Activated T-cell treated with anti-CD3 and anti-CD28 coated beads for 48 hours (primary cell): ENCODE results near the gene PEPD.

Experiments used
- DNase-seq: peaks from one replicate; pipeline ENCODE4 v3.0.0-alpha.2; 2020; ENCODE audit warnings: low read depth

PEPD gene

DNA sequence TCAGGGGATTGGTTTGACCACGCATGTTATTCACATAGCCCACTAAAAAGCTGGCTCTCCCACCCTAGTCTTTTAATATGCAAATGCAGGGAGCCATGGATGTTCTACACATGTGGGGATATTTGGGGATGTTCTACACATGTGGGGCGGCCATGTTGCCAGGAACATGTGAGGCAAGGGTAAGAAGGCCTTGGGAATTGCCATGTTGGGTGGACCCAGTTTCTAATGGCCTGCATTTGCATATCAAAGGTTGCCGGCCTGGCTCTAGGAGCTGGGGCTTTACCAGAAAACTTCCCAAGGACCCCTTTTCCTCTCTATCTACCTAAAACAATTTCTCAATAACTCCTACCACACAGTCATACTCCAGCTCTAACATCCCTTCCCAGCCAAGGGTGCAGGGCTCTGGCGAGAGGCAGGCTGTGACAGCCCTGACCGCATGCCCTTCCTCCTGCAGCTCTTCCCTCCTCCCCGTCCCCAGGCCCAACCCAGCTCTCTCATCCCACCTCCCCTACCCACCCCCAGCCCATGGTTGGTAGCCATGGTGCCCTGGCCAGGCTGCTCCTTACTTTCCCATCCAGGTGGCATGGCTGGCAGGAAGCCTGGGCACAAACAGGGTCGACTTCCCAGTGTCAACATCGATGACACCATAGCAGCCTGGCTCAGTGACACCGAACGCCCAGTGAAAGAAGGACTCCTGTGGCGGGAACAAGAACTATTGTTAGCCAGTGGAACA, 11.0 kb downstream of the PEPD start:
- no peak for DNase-seq

DNA sequence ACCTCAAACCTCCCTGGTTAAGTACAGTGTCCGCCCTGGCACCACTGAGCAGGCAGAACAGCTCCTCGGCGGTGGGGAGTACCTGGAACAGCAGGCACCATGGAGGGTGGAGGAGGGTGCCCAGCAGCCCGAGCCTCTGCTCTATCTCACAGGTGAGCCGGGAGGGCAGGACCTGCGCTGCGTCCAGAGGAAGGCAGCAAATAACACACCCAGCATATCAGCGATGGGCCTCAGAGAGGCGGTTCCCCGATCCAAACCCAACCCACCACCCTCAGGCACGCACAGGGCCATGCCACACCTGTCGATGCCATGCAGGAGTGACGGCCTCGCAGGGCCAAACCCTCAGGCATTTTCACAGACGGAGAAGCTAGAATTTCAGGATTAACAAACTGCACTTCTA, 11.8 kb downstream of the PEPD start:
- no peak for DNase-seq

DNA sequence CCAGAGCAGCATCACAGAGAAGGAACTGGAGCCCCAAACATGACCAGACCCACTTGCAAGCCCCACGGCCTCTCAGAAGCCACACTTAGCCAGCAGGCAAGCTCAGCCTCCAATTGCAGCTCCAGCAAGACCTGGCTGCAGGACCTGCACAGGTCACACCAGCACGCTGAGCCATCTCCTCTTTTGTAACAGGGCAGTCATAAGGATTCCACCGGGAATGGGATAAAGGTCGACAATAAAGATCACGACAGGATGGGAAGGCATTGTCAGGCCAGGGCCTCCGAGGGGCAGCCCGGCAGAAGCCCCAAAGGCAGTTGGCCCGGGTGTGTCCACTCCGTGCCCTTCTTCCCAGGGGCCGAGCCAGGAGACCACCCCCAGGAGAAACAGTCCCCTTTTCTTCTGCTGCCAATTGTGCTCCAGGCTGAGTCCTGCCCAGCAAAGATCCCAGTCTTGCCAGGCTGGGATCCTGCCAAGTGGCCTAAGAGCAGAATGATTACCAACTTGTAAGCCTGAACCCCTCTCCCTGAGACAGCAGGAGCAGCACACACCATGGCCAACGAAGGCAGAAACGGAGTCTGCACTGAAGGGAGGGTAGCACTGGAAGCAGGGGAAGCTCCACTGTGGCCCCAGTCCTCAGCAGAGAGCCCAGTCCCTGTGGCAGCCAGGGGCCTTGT, 12.5 kb downstream of the PEPD start:
- DNase-seq: no peak

DNA sequence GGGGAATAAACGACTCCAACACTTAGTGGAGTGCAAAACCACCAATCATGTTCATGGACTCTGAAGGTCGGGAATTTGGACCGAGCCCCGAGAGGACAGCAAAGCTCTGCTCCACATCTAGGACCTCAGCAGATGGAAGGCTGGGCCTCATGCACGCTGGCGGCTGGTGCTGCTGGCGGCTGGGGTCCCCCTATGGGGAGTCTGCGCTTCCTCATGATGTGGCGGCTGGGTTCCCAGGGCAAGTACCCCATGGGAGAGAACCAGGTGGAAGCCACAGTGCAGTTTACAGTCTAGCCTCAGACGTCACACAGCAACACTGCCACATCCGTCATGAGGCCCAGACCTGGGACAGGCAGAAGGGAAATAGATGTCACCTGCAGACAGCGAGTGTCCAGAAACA, 13.2 kb downstream of the PEPD start:
- no peak for DNase-seq

DNA sequence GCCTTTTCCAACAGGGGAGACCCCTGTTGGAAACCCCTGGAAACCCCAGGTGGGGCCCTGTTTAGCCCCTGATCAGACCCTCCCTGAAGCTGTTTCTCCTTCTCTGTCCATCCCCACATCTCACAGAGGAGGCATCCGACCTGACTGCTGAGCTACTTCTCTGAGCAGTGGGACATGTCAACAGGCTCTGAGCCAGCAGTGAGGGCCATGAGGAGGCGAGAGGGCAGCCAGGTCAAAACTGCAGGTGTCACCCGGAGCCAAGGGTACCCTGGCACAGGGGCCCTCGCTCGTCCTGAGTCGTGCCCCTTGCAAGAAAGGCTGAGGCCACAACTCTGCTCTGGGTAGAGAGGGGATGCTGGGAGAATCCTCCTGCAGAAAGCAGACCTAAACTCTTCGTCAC, 13.6 kb downstream of the PEPD start:
- no peak for DNase-seq

DNA sequence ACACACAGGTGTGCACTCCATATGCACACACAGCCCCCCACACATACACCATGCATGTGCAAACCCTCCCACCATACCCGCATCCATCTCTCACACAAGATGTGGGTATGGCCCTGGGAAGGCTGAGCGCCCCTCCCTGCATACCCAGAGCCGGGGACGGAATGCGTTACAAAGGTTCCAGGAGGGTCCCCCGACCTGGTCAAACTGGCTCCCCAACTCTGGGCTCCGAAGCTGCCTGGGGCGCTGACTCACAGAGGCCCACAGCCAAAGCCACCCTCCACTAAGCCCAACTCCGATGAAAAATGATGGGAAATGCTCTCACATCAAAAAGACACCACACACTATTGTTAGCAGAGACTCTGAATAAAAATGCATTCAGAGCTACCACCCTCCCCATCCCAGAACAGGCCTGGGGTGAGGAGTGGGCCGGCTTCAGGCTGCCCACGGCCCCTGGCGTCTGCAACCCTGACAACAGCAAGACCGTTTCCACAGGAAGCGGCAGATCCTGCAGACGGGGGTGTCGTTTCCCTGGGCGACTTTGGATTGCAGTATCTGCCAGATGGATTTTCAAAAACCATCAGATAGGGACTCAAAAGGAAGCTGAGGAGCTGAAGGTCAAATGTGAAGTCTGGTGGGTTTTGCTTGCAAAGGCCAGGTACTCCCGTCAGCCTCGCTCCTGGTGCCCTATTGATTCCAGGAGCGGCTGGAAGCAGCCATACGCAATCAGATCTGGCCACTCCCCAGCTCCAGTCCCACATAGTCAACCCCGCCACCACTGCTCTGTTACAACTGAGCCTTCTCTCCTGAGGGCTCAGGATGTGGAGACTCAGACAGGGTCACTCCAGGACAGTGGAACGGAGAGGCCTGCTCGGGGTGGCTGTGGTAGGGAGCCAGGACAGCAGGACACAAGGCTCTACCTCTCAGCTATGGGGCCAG, 14.3 kb downstream of the PEPD start:
- DNase-seq: no peak

DNA sequence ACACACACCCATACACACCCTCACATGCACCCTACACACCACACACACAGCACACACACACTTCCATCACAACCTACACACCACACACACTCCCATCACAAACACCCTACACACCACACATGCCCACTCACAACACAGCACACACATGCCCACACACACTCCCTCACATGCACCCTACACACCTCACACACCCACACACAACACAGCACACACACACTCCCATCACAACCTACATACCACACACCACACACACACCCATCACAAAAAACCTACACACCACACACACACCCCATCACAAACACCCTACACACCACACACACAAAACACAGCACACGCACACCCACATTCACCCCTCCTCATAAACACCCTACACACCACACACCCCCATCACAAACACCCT, 15.1 kb downstream of the PEPD start:
- no peak for DNase-seq

DNA sequence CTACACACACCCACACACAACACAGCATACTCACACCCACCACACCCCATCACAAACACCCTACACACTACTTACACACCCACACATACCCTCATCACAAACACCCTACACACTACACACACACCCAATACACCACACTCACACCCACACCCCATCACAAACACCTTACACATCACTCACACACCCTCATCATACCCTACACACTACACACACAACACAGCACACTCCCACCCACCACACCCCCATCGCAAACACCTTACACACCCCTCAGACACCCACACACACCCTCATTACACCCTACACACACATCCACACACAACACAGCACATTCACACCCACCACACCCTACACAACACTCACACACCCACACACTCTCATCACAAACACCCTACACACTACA, 15.8 kb downstream of the PEPD start:
- no peak for DNase-seq

DNA sequence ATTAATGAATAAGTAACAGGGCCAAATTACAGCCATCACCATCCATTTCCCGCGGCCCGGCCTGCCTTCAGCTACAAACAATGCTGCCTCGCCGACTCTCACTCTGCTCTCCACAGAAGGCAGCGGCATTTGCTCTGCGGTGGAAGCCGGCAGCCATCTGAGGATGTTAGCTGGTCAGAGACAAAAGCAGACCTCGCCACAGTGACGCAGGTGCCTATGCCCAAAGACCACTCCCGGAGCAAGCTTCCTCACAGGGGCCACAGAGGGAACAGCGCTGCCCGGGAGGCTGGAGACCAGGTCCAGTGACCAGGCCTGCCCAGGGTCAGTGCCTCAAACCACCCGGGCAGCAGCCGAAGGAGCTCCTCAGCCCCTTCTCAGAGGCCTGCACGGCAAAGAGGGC, 16.4 kb downstream of the PEPD start:
- DNase-seq: no peak

DNA sequence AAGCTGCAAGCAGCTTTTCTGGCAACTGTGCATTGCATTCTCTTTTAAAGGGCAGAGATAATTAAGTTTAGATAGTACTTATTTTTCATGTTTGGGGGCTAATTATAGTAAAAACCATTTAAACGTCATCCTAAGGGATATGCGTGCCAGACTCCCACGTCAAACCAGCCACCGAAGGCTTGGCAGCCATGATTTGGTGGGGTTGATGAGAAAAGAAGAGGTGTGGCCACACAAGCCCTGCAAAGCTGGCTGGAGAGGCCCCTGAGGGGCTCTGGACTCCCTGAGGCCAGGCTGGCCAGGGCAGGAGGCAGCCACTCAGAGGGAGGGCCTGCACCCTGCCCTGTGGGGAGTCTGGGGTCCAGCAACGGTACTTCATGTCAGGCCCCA, 17.5 kb downstream of the PEPD start:
- DNase-seq: no peak

DNA sequence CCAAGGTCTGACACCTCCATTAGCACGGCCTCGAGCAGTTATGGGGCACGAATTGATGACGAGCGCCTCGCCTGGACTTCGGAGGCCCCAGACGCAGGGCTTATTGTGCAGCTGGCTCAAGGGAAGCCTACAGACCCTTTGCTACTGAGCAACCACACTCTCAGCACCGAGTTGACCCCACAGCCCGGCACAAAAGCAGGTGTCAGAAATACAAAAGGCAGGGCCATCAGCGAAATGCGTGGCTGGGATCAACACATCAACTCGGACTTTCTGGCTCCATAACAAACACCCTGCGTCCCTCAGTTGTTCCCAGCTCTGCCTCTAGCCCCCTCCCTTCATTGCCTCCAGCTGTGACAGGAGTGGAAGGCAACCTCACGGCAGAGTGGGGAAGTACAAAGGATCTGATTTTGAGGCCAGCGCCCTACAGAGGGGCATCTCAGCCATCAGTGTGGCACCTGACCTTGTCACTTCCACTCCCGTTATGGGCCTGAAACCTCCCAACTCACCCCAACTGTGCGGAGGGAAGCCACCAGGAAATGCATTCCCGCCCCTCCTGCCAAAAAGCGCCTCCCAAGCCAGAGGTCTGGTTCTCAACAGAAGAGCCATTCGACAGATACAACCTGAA, 18.0 kb downstream of the PEPD start:
- no peak for DNase-seq

DNA sequence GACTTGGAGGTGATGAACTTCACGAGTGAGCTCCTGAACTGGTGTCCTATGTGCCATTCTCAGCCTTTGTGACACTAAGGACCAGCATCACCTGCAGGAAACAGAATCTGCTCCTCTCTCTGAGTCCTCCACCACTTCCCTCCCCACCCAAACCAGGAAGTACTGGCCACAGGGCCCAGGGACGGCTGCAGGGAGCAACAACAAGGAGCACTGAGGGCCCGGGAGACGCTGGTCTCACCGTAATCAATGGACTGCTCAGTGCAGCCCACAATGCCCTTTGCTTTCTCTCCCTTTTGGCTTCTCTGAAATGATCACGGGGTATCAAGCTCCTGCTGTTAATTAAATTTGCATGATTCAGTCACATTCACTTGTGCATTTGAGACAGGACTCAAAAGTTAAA, 18.6 kb downstream of the PEPD start:
- DNase-seq: no peak

DNA sequence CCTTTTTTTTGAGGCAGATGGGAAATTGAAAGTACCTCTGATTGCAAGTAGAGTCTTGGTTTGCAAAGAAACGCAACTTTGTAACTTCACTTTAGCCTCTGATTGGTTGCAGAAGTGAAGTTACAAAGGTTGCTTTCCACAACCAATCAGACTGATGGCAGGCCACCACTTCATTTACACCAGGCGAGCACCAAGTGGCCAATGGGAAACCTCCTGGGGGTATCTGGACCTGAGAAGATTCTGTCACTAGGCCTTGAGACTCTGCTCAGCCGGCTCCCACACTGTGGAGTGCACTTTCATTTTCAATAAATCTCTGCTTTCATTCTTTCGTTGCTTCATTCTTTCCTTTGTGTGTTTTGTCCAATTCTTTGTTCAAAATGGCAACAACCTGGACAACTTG, 19.1 kb downstream of the PEPD start:
- DNase-seq: no peak

DNA sequence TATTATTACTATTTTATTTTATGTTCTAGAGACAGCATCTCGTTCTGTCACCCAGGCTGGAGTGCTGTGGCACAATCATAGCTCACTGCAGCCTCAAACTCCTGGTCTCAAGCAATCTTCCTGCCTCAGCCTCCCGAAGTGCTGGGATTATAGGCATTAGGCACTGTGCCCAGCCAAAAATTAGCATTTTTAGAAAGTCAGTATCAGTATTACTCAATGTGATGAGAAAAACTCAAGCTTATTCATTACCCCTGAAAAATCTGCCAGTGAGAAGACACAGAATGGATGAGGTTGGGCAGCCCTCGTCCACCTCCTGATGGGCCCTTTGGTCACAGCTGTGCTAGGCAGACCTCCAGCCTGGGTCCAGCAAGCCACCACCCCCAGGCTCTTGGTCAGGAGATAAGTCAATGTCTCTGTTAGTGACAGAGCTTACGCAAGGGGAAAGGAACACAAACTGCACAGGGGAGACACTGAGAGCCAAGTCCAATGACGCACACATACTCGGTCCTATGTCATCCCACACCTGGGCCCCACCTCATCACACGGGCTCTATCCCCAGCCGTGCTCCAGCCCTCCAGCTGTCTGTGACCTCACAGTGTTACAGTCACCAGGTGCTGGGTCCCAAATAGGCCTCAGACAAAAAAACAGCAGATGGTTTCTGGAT, 19.8 kb downstream of the PEPD start:
- no peak for DNase-seq

DNA sequence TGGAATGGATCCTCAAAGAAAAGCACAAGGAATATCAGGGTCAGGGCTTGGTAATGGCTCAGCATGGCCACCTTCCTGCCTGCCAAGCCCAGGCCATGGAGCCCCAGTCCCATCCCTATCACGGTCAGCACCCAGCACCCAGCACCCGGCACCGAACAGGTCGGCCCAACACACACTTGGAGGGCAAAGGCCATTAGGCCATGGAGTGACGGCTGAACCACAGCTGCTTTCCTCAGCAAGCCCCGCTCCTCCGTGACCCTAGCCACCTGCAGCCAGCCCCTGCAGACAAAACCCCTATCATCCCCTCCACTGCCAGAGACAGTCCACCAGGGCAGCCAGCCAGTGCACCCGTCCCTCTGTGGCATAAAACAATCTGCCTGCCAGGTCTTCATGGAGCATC, 20.6 kb downstream of the PEPD start:
- DNase-seq: no peak

DNA sequence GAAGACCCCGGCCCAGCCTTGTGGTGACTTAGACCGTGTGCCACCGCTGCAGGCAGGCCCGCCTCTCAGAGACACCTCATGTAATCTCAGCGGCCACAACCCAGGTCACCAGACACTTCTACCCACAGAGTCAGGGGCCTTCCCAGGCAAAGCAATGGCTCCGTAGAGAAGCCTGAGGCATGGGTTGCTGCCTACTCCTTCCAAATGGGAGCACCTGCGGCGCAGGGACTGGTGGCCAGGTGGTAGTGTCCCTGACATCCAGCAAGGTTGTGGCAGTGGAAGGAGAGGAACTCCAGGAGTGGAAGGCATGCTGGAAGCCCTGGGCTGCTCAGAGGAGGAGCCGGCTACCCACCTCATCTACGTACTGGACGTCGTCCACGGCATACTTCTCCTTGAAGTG, 21.0 kb downstream of the PEPD start:
- no peak for DNase-seq

DNA sequence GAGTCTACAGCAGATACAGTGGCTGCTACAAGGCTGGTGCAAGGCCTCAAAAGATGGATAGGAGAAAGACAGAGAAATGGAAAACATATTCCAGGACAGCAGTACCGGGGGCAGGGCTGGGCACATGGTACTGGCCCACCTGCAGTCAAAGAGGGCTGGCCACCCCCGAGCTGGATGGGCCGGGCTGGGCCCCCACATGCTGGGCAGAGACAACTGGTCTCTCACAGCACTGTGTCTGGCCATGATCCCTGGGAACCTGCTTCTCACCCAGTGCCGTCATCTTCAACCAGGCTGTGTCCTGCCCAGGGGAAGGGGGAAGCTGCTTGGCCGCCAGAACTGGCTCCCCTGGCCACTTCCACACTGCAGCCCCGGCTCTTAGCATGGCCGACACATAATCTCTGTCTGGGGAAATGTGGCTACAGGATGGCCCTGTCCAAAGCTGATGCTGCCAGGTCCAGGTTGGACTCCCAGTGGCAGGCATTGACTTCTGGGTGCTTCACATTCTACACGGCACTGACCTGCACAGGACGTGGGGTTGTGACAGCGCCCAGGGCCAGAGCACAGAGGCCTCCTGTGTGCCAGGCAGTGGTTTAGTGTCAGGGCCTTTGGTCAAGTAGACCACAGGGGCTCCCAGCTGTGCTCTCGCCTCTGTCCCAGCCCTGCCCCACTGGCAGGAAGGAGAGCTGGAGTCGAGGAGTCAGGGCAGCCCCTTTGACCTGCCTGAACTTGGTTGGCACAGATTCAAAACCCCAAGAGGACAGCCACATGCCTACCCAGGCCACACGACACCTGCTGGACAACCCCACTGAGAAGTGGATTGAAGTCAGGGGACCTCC, 21.7 kb downstream of the PEPD start:
- DNase-seq: no peak

DNA sequence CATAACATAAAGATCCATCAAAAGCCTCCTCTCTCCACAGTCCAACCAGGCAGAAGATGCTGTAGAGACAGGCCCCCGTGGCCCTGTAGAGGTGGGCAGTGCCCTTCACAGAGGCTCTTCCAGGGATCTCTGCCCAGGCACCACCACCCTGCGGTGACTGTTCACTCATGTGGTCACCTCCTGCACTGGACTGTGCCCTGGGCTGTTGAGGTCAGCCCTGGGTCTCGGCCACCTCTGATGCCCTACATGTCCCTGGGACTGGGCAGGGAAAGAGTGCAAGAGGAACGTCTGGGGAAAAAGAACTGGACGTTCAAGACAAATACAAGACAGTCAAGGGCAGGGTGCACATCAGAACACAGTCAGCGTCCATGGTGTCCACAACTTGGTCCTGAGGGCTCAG, 22.3 kb downstream of the PEPD start:
- DNase-seq: no peak

DNA sequence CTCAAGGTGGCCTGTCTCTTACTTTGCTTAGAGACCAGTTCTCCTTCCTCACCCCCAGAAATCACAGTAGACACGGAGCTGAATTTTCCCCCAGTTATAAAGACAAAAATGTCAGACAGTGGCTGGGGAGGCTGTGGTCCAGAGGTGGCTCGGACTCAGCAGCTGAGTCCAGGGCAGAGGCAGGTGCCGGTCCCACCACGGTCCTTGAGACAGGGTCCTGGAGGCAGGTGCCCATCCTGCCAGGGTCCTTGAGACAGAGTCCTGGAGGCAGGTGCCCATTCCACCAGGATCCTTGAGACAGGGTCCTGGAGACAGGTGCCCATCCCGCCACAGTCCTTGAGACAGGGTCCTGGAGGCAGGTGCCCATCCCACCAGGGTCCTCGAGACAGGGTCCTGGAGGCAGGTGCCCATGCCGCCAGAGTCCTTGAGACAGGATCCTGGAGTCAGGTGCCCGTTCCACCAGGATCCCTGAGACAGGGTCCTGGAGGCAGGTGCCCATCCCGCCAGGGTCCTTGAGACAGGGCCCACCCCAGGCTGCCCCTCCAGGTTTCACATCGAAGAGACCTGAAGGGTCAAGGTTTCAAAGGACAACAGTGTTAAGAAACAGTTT, 23.1 kb downstream of the PEPD start:
- no peak for DNase-seq

DNA sequence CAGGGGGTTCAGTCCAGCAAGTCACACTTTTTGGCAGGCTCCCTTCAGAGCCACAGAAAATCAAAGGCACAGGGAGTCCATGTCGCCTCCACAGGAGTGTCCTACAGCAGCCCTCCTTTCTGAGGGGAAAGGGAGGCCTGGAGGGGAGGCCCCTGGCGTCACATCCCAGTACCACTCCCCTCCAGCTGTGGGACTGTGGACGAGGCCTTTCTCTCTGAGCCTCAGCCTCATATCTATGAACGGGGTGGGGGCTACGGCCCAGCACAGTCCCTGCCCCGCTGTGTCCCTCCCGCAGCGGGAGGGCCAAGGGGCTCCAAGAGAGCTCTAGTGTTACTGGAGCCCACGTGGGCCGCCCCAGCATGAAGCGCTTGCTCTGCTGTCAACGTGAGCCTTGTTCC, 23.8 kb downstream of the PEPD start:
- no peak for DNase-seq
